Kidney glomerular epithelial cell (primary cell): ENCODE measurements around the gene FAM161B.
"Not testable (repeated sequence)": the region's sequence is repeated elsewhere in the genome, so short reads cannot be mapped to it uniquely, and the experiment has no call there.

ENCODE experiments used
- DNase-seq: peaks from one replicate; lab custom pipeline; 2025; lab: John Stamatoyannopoulos, UW

Gene FAM161B

GRCh38 chr14:73949752-73950734 is at the start of gene FAM161B, which contains the start of gene COQ6:
Gene FAM161B (minus strand): TSS chr14:73950094. CDS start chr14:73950026, 68 bp downstream.
Gene COQ6 (plus strand): TSS chr14:73950302. CDS start chr14:73950333, 31 bp downstream.
- peak; percentile 98 for DNase-seq

GRCh38 chr14:73998726-73999125 is 48.8 kb upstream of the FAM161B start:
- no peak for DNase-seq

- DNase-seq, result no peak
Measured at GRCh38 chr14:73997944-73998447, 48.1 kb upstream of the FAM161B start.

GRCh38 chr14:73997108-73997943 is 47.4 kb upstream of the FAM161B start:
- DNase-seq, result no peak

GRCh38 chr14:73996731-73997107 is 46.8 kb upstream of the FAM161B start:
- DNase-seq, result no peak

GRCh38 chr14:73995977-73996378 is 46.1 kb upstream of the FAM161B start:
- DNase-seq, result no peak

- DNase-seq, result not testable (repeated sequence)
Measured at GRCh38 chr14:73994926-73995325, 45.0 kb upstream of the FAM161B start.

- DNase-seq, result no peak
Measured at GRCh38 chr14:73991092-73991491, 41.2 kb upstream of the FAM161B start.

- DNase-seq, result not testable (repeated sequence)
Measured at GRCh38 chr14:73988656-73989055, 38.8 kb upstream of the FAM161B start.

GRCh38 chr14:73988065-73988464 is 38.2 kb upstream of the FAM161B start:
- no peak for DNase-seq

- DNase-seq, result no peak
Measured at GRCh38 chr14:73977896-73978295, 28.0 kb upstream of the FAM161B start.

- DNase-seq, result no peak
Measured at GRCh38 chr14:73976125-73976524, 26.2 kb upstream of the FAM161B start.

GRCh38 chr14:73973497-73973896 is 23.6 kb upstream of the FAM161B start:
- no peak for DNase-seq

GRCh38 chr14:73968885-73969284 is 19.0 kb upstream of the FAM161B start:
- no peak for DNase-seq

- no peak for DNase-seq
Measured at GRCh38 chr14:73965216-73965615, 15.3 kb upstream of the FAM161B start.

GRCh38 chr14:73961192-73961591 is 11.3 kb upstream of the FAM161B start:
- DNase-seq, result no peak

- DNase-seq, result no peak
Measured at GRCh38 chr14:73958591-73958990, 8.7 kb upstream of the FAM161B start.

GRCh38 chr14:73955674-73956073 is 5.8 kb upstream of the FAM161B start:
- DNase-seq, result no peak

GRCh38 chr14:73953731-73954130 is 3.8 kb upstream of the FAM161B start:
- no peak for DNase-seq

GRCh38 chr14:73945159-73945670 is 4.7 kb downstream of the FAM161B start:
- DNase-seq, result no peak

GRCh38 chr14:73944432-73945158 is 5.3 kb downstream of the FAM161B start:
- no peak for DNase-seq
